Loucy (cell line): ENCODE data around the gene GRAMD2A.

ENCODE experiments used
- H2AFZ ChIP-seq: fragments of 200-600 bp; sonication (generic); 2 replicates; pipeline ENCODE4 v1.6.0; 2016; ENCODE audit warnings: antibody characterized with exemption, mild to moderate bottlenecking, low read length, moderate library complexity
- H3F3A ChIP-seq: fragments of 200-600 bp; 2 replicates; pipeline ENCODE4 v1.6.0; 2016; ENCODE audit warnings: antibody characterized with exemption, low read depth, mild to moderate bottlenecking
- H3K27me3 ChIP-seq: fragments of 200-600 bp; sonication (generic); 2 replicates; pipeline ENCODE4 v1.6.1; 2014; ENCODE audit warnings: low read length, mild to moderate bottlenecking; ENCODE audit not compliant: insufficient read depth, poor library complexity, severe bottlenecking
- H3K36me3 ChIP-seq: fragments of 200-600 bp; sonication (generic); 2 replicates; pipeline ENCODE4 v1.6.1; 2016; ENCODE audit warnings: low read length; ENCODE audit not compliant: insufficient read depth
- H3K4me1 ChIP-seq: fragments of 200-600 bp; sonication (generic); 2 replicates; pipeline ENCODE4 v1.5.1; 2014; ENCODE audit warnings: low read length, mild to moderate bottlenecking; ENCODE audit not compliant: insufficient read depth, poor library complexity, severe bottlenecking
- H3K4me2 ChIP-seq: fragments of 200-600 bp; sonication (generic); 2 replicates; pipeline ENCODE4 v1.6.0; 2014; ENCODE audit warnings: antibody characterized with exemption, low read length, low read depth, mild to moderate bottlenecking; ENCODE audit not compliant: poor library complexity, severe bottlenecking
- H3K4me3 ChIP-seq: fragments of 200-600 bp; sonication (generic); 2 replicates; pipeline ENCODE4 v1.5.1; 2014; ENCODE audit warnings: low read length, mild to moderate bottlenecking, mixed read lengths; ENCODE audit not compliant: poor library complexity, severe bottlenecking
- H3K79me2 ChIP-seq: fragments of 200-600 bp; sonication (generic); 2 replicates; pipeline ENCODE4 v1.6.1; 2014; ENCODE audit warnings: low read length; ENCODE audit not compliant: insufficient read depth
- H3K9ac ChIP-seq: fragments of 200-600 bp; sonication (generic); 2 replicates; pipeline ENCODE4 v1.6.0; 2014; ENCODE audit warnings: mild to moderate bottlenecking, low read depth, low read length, moderate library complexity; ENCODE audit not compliant: poor library complexity, severe bottlenecking
- H3K9me2 ChIP-seq: fragments of 200-600 bp; sonication (generic); replicated peaks from 2 replicates; pipeline ENCODE4 v1.6.1; 2016; ENCODE audit warnings: low read depth, low read length, mixed read lengths
- H3K9me3 ChIP-seq: fragments of 200-600 bp; sonication (generic); 2 replicates; pipeline ENCODE4 v1.6.1; 2014; ENCODE audit warnings: mild to moderate bottlenecking, antibody characterized with exemption, low read length, low read depth; ENCODE audit not compliant: insufficient read depth
- H4K20me1 ChIP-seq: fragments of 200-600 bp; sonication (generic); 2 replicates; pipeline ENCODE4 v1.6.0; 2014; ENCODE audit warnings: antibody characterized with exemption, low read length, mild to moderate bottlenecking; ENCODE audit not compliant: insufficient read depth, poor library complexity, severe bottlenecking
- CTCF ChIP-seq: fragments of 200-600 bp; sonication (generic); conservative IDR thresholded peaks from 2 replicates; pipeline ENCODE4 v1.5.1; 2014; ENCODE audit warnings: mild to moderate bottlenecking, antibody characterized with exemption, low read length
- EZH2phosphoT487 ChIP-seq: fragments of 200-600 bp; IDR thresholded peaks from 2 replicates; pipeline ENCODE4 v1.6.1; 2018; ENCODE audit warnings: antibody characterized with exemption, mild to moderate bottlenecking, moderate library complexity, borderline replicate concordance

Gene GRAMD2A

GRCh38 chr15:72196409-72197040 is 1.1 kb downstream of the GRAMD2A start:
- no peak overlapping the region for H3K4me3 ChIP-seq
- no peaks in the 10 kb centered on the region; the same call in none of the 2 replicates for H3F3A ChIP-seq
- H3K27me3 ChIP-seq, result no peaks in the 10 kb centered on the region
- H3K36me3 ChIP-seq, result peaks cover 37% of the 10 kb centered on the region; the same call in 1 of the 2 replicates
- no peak overlapping the region for H3K4me2 ChIP-seq
- no peaks in the 10 kb centered on the region for H3K9me3 ChIP-seq
- H3K9ac ChIP-seq, result no peak overlapping the region
- H2AFZ ChIP-seq, result no peak overlapping the region
- H3K9me2 ChIP-seq, result no peaks in the 10 kb centered on the region
- H4K20me1 ChIP-seq, result peaks cover 22% of the 10 kb centered on the region
- no peak for TF ChIP-seq EZH2phosphoT487
- TF ChIP-seq CTCF, result no peak
- no peaks in the 10 kb centered on the region for H3K79me2 ChIP-seq
- no peaks in the 10 kb centered on the region for H3K4me1 ChIP-seq

- TF ChIP-seq EZH2phosphoT487, result no peak
- TF ChIP-seq CTCF, result no peak
- Histone ChIP-seq H3K4me1 (no peaks in the 10 kb centered on the region), H3K79me2 (no peaks in the 10 kb centered on the region), H4K20me1 (peaks cover 13% of the 10 kb centered on the region), H3K27me3 (no peaks in the 10 kb centered on the region), H3K9ac (no peak overlapping the region), H3K9me3 (no peaks in the 10 kb centered on the region), H3K9me2 (no peaks in the 10 kb centered on the region), H3F3A (no peaks in the 10 kb centered on the region; the same call in 1 of the 2 replicates), H3K4me2 (no peak overlapping the region), H2AFZ (no peak overlapping the region), H3K36me3 (peaks cover 23% of the 10 kb centered on the region; the same call in 1 of the 2 replicates), H3K4me3 (no peak overlapping the region)
These were observed 2.5 kb downstream of the GRAMD2A start for GRCh38 chr15:72195101-72195511.

- Histone ChIP-seq H3K4me1 (no peaks in the 10 kb centered on the region), H3K9me2 (no peaks in the 10 kb centered on the region), H3K4me3 (no peak overlapping the region), H3K36me3 (peaks cover 12% of the 10 kb centered on the region; the same call in 1 of the 2 replicates), H2AFZ (no peak overlapping the region), H3K27me3 (no peaks in the 10 kb centered on the region), H3K9me3 (no peaks in the 10 kb centered on the region), H3F3A (no peaks in the 10 kb centered on the region), H3K9ac (no peak overlapping the region), H3K4me2 (no peak overlapping the region), H3K79me2 (no peaks in the 10 kb centered on the region), H4K20me1 (peaks cover 4% of the 10 kb centered on the region)
- TF ChIP-seq EZH2phosphoT487, result no peak
- TF ChIP-seq CTCF, result no peak
These were observed 3.7 kb downstream of the GRAMD2A start for GRCh38 chr15:72193836-72194396.
